HepG2 (cell line): ENCODE results near the gene GRAP. TPM values are rescaled to one million over a fixed set of nuclear protein-coding genes. Genes with fewer than 3 reads are reported as not detected.

Experiments
- ATAC-seq: fragments of 200-7000 bp; cut with Tn5 transposase; 3 replicates; pipeline ENCODE4 v1.9.1; 2020; ENCODE audit warnings: mild to moderate bottlenecking, moderate library complexity
- BruUV-seq: library from RNA; stranded (reverse); fragments of 400-500 nt; replicated peaks from 2 replicates; lab custom pipeline; 2021; lab: Mats Ljungman, UMichigan
- CTCF ChIA-PET: fragments of 300-600 bp; formaldehyde crosslinking; extraction: SDS; loops from one replicate; lab custom pipeline; 2021; ENCODE audit warnings: low total read pairs, inconsistent platforms, low intra/inter-chr PET ratio; lab: Yijun Ruan, JAX
- POLR2A ChIA-PET: fragments of 350-600 bp; sonication (Branson Sonifier 250); formaldehyde crosslinking; loops from one replicate; lab custom pipeline; 2020; ENCODE audit warnings: antibody characterized with exemption, inconsistent platforms; lab: Yijun Ruan, JAX
- DNase-seq: peaks from one replicate; pipeline ENCODE4 v3.0.0-alpha.2; 2015; ENCODE audit warnings: low spot score
- FAIRE-seq: peaks from 3 replicates; lab custom pipeline; 2011; peaks lifted over from hg19 to GRCh38; lab: Jason Lieb, UNC
- H2AFZ ChIP-seq: one replicate; pipeline ENCODE4 v1.6.1; 2011; ENCODE audit warnings: low read length, inconsistent platforms
- H3K27ac ChIP-seq: fragments of 300-600 bp; 3 replicates; pipeline ENCODE4 v1.8.0; 2011; ENCODE audit warnings: mixed run types, mild to moderate bottlenecking, mixed read lengths, low read length, inconsistent platforms; ENCODE audit not compliant: insufficient read depth; ENCODE audit errors: extremely low read length
- H3K27me3 ChIP-seq, 2 experiments: fragments of 200-600 bp in 1 of 2; 2 replicates in 1 of 2; 3 replicates in 1 of 2; pipeline versions ENCODE4 v1.6.0 to v1.8.0; 2011; ENCODE audit warnings: low read length in 2 of 2, mild to moderate bottlenecking in 2 of 2, moderate library complexity in 2 of 2, inconsistent platforms in 1 of 2; ENCODE audit not compliant: insufficient read depth in 2 of 2, control insufficient read depth in 1 of 2
- H3K36me3 ChIP-seq, 2 experiments: fragments of 200-600 bp in 1 of 2; replicated peaks in 1 of 2; 2 replicates in 1 of 2; 3 replicates in 1 of 2; pipeline versions ENCODE4 v1.5.1 to v1.8.0; 2011; ENCODE audit warnings: low read length in 2 of 2, inconsistent platforms in 1 of 2; ENCODE audit not compliant: insufficient read depth in 2 of 2, control insufficient read depth in 1 of 2
- H3K4me1 ChIP-seq: 2 replicates; pipeline ENCODE4 v1.5.1; 2012; ENCODE audit warnings: low read length, inconsistent platforms; ENCODE audit not compliant: insufficient read depth
- H3K4me2 ChIP-seq: 2 replicates; pipeline ENCODE4 v1.6.0; 2011; ENCODE audit warnings: low read depth, low read length, inconsistent platforms
- H3K4me3 ChIP-seq, 3 experiments: fragments of 200-600 bp in 1 of 3; sonication (generic), shearing (Covaris generic) in 1 of 3; replicated peaks in 1 of 3; 2 replicates each; pipeline ENCODE4 v1.5.1; 2011 to 2016; ENCODE audit warnings: low read length in 3 of 3, inconsistent platforms in 2 of 3, low read depth in 2 of 3, mild to moderate bottlenecking in 2 of 3, control low read depth in 1 of 3, mixed read lengths in 1 of 3; ENCODE audit not compliant: insufficient read depth in 1 of 3
- H3K79me2 ChIP-seq: one replicate; pipeline ENCODE4 v1.6.1; 2011; ENCODE audit warnings: low read length, inconsistent platforms; ENCODE audit not compliant: insufficient read depth
- H3K9ac ChIP-seq: 2 replicates; pipeline ENCODE4 v1.6.0; 2011; ENCODE audit warnings: mild to moderate bottlenecking, low read depth, low read length, inconsistent platforms; ENCODE audit not compliant: insufficient read depth
- H3K9me3 ChIP-seq: 2 replicates; pipeline ENCODE4 v1.5.1; 2012; ENCODE audit warnings: mild to moderate bottlenecking, low read length
- H4K20me1 ChIP-seq: 2 replicates; pipeline ENCODE4 v1.6.0; 2011; ENCODE audit warnings: inconsistent platforms, mild to moderate bottlenecking, low read length, moderate library complexity; ENCODE audit not compliant: insufficient read depth
- GATA4 ChIP-seq: sonication (generic); IDR thresholded peaks from 2 replicates; pipeline ENCODE4 v1.6.1; 2016; ENCODE audit warnings: antibody characterized with exemption, low read depth, borderline replicate concordance
- MAFF ChIP-seq: IDR thresholded peaks from 2 replicates; pipeline ENCODE4 v1.6.1; 2011; ENCODE audit warnings: low read depth, low read length, improper control_type of control experiment
- MAFK ChIP-seq, 2 experiments: IDR thresholded peaks in 1 of 2; conservative IDR thresholded peaks in 1 of 2; 2 replicates each; pipeline ENCODE4 v1.6.1; 2011; ENCODE audit warnings: improper control_type of control experiment in 2 of 2, low read length in 2 of 2
- PAWR ChIP-seq: sonication (generic); formaldehyde crosslinking; IDR thresholded peaks from 2 replicates; pipeline ENCODE4 v1.4.0; 2020; ENCODE audit warnings: missing genetic modification reagents, mild to moderate bottlenecking, borderline replicate concordance
- RCOR2 ChIP-seq: IDR thresholded peaks from 2 replicates; pipeline ENCODE4 v1.6.1; 2016; ENCODE audit warnings: missing biosample characterization, missing genetic modification reagents
- SRSF1 ChIP-seq: fragments of 200-400 bp; formaldehyde crosslinking; optimal IDR thresholded peaks from 2 replicates; pipeline ENCODE3; 2017; ENCODE audit warnings: mild to moderate bottlenecking, low read depth, low read length, moderate library complexity
- ZFP41 ChIP-seq: sonication (generic); formaldehyde crosslinking; IDR thresholded peaks from 2 replicates; pipeline ENCODE4 v1.4.0; 2020; ENCODE audit warnings: mild to moderate bottlenecking, missing genetic modification reagents, borderline replicate concordance
- ZNF124 ChIP-seq: sonication (generic); formaldehyde crosslinking; IDR thresholded peaks from 2 replicates; pipeline ENCODE4 v1.4.0; 2020; ENCODE audit warnings: missing genetic modification reagents
- WGBS: methylation state at CpG from one replicate; pipeline ENCODE4 v1.1.6; 2017; ENCODE audit warnings: low lambda C conversion rate; 5-methylcytosine and 5-hydroxymethylcytosine counted together
- in situ Hi-C: cut with HindIII; loops from 2 replicates; pipeline ENCODE4 v1.10.0; 2017; ENCODE audit warnings: low pct_unique_long_range_greater_than_20kb; ENCODE audit not compliant: extremely low pct_ligation_motif_present
- intact Hi-C: fragments of 100-400 bp; cut with micrococcal nuclease; formaldehyde crosslinking; loops from one replicate; pipeline ENCODE4 v1.10.0; 2022; ENCODE audit not compliant: unreplicated experiment
- polyA plus RNA-seq, 8 experiments: library from polyadenylated mRNA; depleted of rRNA in 3 of 8; stranded (reverse) in 7 of 8; unstranded in 1 of 8; fragments of >200 nt; fragmentation: Illumina TruSeq in 4 of 8; extraction: Trizol in 4 of 8; gene quantifications; 2 replicates each; pipeline versions ENCODE4 v1.2.1 to v1.2.3, GENCODE V29; 2011 to 2016; ENCODE audit warnings: low read depth in 4 of 8, missing spikeins in 1 of 8, mixed read lengths in 1 of 8; ENCODE audit not compliant: insufficient read depth in 1 of 8
- total RNA-seq, 5 experiments: library from RNA; depleted of rRNA; stranded (reverse); fragments of >200 nt; fragmentation: Illumina TruSeq; extraction: Trizol; gene quantifications; 2 replicates each; pipeline ENCODE4 v1.2.3, GENCODE V29; 2016; ENCODE audit warnings: low read depth in 1 of 5
- TF ChIP-seq, protein P1 (sequence below): sonication (generic); formaldehyde crosslinking; IDR thresholded peaks from 2 replicates; pipeline ENCODE4 v1.4.0; 2020; ENCODE audit warnings: mild to moderate bottlenecking, missing genetic modification reagents

The GRAP gene
- total and polyA plus RNA-seq, 2 of the 13 experiments (the other 11 are each of a cell fraction or from before 2014, with no cell fraction given) = 0.77 to 1.7 TPM

DNA sequence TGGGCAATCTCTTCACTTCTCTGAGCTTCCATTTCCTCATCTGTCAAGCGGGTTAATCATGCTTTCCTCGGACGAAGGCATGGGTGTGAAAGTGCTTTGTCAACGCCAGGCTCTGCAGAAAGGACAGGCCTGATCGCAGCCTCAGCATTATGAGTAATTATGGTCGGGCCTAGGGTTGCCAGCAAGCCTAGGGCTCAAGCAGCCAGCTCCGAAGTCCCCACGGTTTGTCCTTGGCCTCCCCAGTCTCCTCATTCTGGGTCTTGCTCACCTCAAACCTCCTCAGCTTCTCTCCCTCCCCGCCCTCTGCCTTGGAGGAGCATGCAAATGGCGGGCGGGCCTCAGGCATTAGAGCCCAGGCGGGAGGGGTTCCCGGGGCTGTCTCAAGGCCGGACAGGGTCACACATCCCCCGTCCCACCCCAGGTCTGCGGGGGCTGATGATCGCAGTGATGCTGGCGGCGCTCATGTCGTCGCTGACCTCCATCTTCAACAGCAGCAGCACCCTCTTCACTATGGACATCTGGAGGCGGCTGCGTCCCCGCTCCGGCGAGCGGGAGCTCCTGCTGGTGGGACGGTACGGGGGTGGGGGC, 32.0 kb downstream of the GRAP start:
- no peak for DNase-seq
- in situ Hi-C loops (no loop called here), intact Hi-C loops (no loop called here)
- peaks cover 81% of the 10 kb centered on the region for H3K4me1 ChIP-seq
- H4K20me1 ChIP-seq = no peaks in the 10 kb centered on the region
- TF ChIP-seq SRSF1 = no peak
- 0 out of 2 replicates have a peak, but pooled peaks have one; percentile 9 for TF ChIP-seq MAFF
- TF ChIP-seq ZFP41 (CRISPR knock-in tag) = no peak
- no peak for TF ChIP-seq RCOR2
- peak; percentile 13 to 29; a peak in 2 of 4 replicates for TF ChIP-seq MAFK (conservative IDR thresholded peaks at IDR 0.05 in 1 of 2, IDR thresholded peaks at IDR 0.05 in 1 of 2; ENCODE audit: low read length in 2 of 2)
- TF ChIP-seq PAWR = no peak
- TF ChIP-seq ZNF124 (CRISPR knock-in tag) = no peak
- TF ChIP-seq GATA4 = no peak
- TF ChIP-seq, protein P1, sequence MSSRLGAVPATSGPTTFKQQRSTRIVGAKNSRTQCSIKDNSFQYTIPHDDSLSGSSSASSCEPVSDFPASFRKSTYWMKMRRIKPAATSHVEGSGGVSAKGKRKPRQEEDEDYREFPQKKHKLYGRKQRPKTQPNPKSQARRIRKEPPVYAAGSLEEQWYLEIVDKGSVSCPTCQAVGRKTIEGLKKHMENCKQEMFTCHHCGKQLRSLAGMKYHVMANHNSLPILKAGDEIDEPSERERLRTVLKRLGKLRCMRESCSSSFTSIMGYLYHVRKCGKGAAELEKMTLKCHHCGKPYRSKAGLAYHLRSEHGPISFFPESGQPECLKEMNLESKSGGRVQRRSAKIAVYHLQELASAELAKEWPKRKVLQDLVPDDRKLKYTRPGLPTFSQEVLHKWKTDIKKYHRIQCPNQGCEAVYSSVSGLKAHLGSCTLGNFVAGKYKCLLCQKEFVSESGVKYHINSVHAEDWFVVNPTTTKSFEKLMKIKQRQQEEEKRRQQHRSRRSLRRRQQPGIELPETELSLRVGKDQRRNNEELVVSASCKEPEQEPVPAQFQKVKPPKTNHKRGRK (CRISPR knock-in tag) = no peak
- peaks cover 6 to 32% of the 10 kb centered on the region in 2 experiments; a peak in 3 of 5 replicates for H3K27me3 ChIP-seq
- ChIA-PET CTCF (no interaction called here), POLR2A (interaction anchor here (1.2 to 2.6 kb wide), 3 partner anchors 7 to 10 kb away, joined by 4 to 10 read pairs (median 5); partner anchors contain the start of gene FAM83G)
- ATAC-seq = no peak
- H3K4me2 ChIP-seq = no peak overlapping the region
- no peak for FAIRE-seq
- no peak overlapping the region for H3K4me3 ChIP-seq
- no peak overlapping the region for H3K27ac ChIP-seq
- no peak overlapping the region for H2AFZ ChIP-seq
- no peak overlapping the region for H3K9ac ChIP-seq
- BruUV-seq = no TSS peak
- 73% methylated on average over 29 of the region's 29 CpGs for WGBS
- H3K36me3 ChIP-seq = no peaks in the 10 kb centered on the region
- H3K9me3 ChIP-seq = no peaks in the 10 kb centered on the region
- no peaks in the 10 kb centered on the region for H3K79me2 ChIP-seq
